ENCODE measurements around the gene PTPRM. TPM values are rescaled to one million over a fixed set of nuclear protein-coding genes. Genes with fewer than 3 reads are reported as not detected.

The PTPRM gene
- total RNA-seq, 1 donor from 2014 or later: 5.3 TPM

GRCh38 chr18:7902399-7902839 lies 335.3 kb downstream of the PTPRM start:
- ATAC-seq: no peak

DNA sequence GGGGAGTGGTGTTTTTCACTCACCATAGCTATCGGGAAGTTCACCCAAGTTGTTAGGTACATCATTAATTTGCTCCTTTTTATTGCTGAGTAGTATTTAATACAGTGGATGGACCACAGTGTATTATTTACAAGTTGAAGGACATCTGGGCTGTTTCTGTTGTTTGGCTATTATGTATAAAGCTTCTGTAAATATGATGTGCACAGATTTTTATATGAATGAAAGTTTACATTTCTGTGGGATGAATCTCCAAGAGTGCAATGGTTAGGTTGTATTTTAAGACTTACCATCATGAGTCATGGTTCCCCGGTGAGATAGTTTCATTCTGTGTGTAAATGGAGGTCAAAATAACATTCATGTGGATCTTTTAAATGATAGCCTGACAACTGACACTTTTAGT lies 337.4 kb downstream of the PTPRM start:
- no peak for ATAC-seq

DNA sequence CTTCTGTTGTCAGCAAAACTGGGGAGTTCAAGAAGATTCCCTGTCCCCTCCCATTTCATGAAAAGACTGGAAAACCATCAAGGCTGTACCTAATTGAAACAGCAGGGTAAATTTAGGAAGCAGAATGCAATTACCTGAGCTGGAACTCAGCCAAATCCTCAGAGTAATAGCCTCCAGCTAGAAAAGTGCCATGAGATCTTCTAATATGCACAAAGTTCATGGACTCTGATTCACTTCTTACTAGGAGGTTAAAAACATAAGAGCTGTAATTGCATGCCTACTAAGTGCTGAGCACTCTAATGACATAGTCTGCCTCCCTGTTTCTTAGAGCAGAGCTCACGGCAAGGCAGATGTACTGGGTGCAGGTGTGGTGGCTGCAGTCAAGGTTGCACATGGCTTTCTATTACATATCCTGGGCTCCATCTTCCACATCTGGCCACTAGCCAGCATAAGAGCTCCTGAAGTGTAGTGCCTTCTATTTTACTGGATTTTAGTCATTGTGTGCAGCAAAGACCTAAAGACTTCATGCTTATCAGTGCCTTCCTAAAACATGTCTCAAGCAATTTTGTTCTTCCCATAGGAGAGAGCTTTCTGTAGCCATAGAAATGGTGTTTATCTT lies 341.7 kb downstream of the PTPRM start:
- no peak for ATAC-seq

GRCh38 chr18:7914834-7915670 lies 347.9 kb downstream of the PTPRM start:
- ATAC-seq: no peak

DNA sequence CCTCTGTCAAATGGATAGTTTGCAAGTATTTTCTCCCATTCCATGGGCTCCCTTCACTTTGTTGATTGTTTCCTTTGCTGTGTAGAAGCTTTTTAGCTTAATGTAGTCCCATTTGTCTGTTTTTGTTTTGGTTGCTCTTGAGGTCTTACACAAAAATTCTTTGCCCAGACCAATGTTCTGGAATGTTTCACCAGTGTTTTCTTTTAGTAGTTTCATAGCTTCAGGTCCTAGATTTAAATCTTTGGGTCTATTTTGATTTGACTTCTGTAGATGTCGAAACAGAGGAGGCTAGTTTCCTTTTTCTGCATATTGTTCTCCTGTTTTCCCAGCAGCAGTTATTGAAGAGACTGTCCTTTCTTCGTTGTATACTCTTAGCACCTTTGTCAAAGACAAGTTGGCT lies 351.6 kb downstream of the PTPRM start:
- ATAC-seq: no peak

- no peak for ATAC-seq
These were observed 352.4 kb downstream of the PTPRM start for GRCh38 chr18:7919565-7919964.

DNA sequence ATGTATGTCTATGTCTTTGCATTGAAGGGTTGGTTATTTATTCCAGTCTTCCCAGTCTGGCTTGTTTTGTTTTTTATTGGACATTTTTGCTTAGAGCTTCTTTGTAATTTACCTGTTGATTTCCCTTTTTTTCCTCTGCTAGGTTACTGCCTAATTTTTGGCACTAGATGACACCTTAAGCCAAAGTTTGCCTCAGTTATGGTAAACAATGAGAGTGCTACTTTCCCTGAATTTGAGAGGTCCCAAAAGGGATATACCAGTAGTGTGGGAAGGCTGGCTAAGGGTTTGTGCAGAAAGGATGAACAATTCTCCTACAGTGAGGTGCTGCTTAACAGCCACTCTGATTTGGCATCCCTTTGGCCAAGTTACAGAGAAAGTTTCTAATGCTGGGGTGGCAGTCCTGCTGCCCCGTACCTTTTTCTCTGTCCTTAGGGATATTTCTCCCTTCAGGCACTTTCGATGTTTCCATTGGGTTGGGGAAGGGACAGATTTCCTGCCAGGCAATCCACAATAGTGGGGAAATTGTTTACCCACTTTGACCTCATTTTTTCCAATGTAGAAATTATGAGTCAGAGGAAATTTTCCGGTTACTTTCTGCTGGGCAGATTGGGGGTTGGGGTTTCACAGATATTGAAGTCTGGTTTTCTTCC lies 354.9 kb downstream of the PTPRM start:
- no peak for ATAC-seq

- no peak for ATAC-seq
These were observed 356.0 kb downstream of the PTPRM start for GRCh38 chr18:7923105-7923504.

DNA sequence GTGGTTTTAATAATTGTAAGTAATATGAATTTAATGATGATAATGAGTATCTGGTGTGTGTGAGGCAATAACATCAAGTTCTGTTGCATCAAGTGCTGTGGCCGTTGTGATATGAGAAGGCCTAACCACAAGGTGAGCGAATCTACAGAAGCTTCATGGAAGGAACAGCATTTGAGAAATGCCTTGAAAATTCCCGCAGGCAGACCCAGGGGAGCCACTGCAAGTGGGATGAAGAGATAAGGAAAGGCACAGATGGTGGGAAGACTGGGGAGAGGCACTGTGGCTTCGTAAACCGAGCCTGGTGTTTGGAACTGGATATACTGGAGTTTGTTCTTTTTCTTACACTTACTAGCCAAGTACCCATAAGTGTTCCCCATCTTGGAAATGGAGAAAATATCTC lies 357.5 kb downstream of the PTPRM start:
- ATAC-seq: no peak

DNA sequence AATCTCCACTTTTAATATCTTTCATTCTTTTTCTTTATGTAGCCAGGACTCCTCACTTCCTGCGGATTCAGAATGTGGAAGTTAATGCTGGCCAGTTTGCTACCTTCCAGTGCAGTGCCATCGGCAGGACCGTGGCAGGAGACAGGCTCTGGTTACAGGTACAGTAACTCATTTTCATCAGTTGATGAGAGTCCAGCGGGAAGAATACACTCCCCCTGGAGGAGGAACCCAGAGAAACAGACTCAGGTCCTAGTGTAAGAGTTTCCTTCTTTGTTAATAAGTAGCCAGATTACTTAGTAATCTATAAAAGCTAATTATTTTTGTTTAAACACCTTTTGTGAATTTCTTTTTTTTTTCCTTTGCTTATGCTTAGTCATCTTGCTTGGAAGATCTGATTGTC lies 359.4 kb downstream of the PTPRM start:
- no peak for ATAC-seq

DNA sequence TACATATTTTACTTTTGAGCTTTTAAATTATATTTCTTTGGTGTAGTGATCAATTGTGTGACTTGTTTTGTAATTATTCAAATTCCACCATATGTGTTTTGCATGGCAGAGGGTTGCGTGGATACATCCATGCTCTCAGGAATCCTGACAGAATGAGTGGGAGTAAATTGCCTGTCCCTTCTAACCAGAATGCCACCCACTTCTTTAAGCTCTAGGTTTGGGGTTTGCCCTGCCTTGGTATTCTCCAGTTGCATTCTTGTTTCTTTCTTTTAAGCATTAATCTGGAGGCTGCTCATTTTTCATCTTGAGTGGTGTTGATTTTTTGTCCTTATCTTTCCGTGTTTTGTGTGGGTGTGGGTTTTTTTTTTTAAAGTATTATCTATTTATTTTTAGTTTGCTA lies 360.0 kb downstream of the PTPRM start:
- no peak for ATAC-seq

GRCh38 chr18:7931763-7932162 lies 364.6 kb downstream of the PTPRM start:
- no peak for ATAC-seq

- ATAC-seq: no peak
These were observed 370.2 kb downstream of the PTPRM start for GRCh38 chr18:7937268-7937667.

- no peak for ATAC-seq
These were observed 372.4 kb downstream of the PTPRM start for GRCh38 chr18:7939521-7939920.

- ATAC-seq: no peak
These were observed 373.3 kb downstream of the PTPRM start for GRCh38 chr18:7940379-7940778.

- ATAC-seq: no peak
These were observed 373.9 kb downstream of the PTPRM start for GRCh38 chr18:7940971-7941370.

GRCh38 chr18:7941533-7941932 lies 374.4 kb downstream of the PTPRM start:
- peak; percentile 78 for ATAC-seq

- ATAC-seq: peak; percentile 61
These were observed 378.8 kb downstream of the PTPRM start for GRCh38 chr18:7945882-7946281.

DNA sequence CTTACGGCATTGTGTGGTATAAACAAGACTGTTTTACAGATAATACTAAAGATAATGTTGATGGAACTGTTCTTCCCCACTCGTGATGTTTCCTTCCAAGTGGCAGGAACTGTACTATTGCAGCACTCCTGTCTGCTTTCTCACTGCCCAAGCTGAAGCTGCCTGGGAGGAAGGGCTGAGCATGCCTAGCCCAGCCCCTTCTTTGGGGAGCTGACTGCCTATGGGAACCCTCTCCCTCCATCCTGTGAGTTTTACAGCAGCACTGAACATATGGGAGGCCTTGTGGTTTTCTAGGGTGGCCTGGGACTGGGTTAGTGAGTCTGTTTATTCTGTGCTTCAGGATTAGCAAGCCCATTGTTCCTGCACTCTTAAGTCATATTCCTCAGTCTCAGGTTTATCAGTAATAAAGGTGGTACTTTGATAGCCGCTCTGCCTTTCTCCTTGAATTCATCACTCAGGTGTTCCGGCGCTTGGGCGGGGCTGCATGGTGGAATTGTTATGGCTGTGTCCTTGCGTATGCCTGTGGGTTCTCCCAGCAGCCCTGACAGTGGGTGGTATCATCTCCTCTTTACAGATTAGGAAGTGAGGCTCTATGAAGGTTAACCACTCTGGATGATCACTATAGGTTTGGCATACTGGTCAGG lies 379.7 kb downstream of the PTPRM start:
- ATAC-seq: no peak

GRCh38 chr18:7950380-7951136 lies 383.4 kb downstream of the PTPRM start:
- ATAC-seq: peak; percentile 89

DNA sequence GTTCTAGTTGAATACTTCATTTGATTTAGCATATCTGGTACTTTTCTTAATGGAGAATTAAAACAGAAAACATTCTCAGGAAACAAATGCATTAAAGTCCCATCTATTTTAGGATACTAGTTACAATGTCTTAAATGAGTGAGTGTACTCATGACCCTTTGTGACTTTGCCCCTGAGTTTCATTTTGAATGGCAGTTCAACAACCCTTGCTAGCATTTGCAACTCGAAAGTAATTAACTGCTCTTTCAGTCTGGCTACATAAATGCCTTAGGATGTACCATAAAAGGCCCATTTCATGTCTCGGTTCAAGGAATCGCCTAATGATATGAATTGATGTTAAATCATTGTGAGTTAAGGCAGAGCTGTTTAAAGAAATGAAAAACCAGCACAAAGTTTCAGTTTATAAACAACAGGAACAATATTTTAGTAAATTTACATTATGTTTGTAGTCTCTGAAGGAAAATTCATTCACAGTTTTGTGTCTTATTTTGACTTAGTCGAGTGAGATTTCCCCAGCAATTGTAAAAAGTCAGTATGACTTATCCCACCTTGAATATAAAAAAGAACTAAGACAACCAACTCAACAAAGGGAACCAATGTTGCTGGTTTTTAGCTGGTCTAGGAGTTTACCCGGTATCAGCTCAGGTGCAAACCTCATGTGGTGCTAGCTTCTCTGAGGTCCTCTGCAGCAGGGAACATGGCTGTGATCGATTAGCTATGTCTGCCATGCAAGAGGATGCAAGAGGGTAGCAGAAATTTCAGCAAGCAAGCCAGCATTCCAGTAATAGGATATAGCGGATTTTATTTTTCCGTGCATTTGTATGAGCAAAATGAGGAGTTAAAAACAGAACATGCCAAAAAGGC lies 386.2 kb downstream of the PTPRM start:
- ATAC-seq: no peak

All from esophagus mucosa (tissue), 1 donor.